ENCODE results near the gene SMKR1.
"Not testable (repeated sequence)": the region's sequence is repeated elsewhere in the genome, so short reads cannot be mapped to it uniquely, and the experiment has no call there.

SMKR1 gene

GRCh38 chr7:129524405-129524804 lies 22.1 kb downstream of the SMKR1 start:
- DNase-seq (ENCODE audit: low read depth in 2 of 2, low spot score in 1 of 2), result not testable (repeated sequence)

- no peak for DNase-seq (ENCODE audit: low read depth in 2 of 2, low spot score in 1 of 2)
These were observed 23.0 kb downstream of the SMKR1 start for GRCh38 chr7:129525225-129525862.

GRCh38 chr7:129529643-129530042 lies 27.3 kb downstream of the SMKR1 start:
- no peak for DNase-seq (ENCODE audit: low read depth in 2 of 2, low spot score in 1 of 2)

GRCh38 chr7:129530795-129531391 lies 28.6 kb downstream of the SMKR1 start:
- DNase-seq (ENCODE audit: low read depth in 2 of 2, low spot score in 1 of 2), result no peak

- no peak for DNase-seq (ENCODE audit: low read depth in 2 of 2, low spot score in 1 of 2)
These were observed 29.4 kb downstream of the SMKR1 start for GRCh38 chr7:129531721-129532120.

- no peak for DNase-seq (ENCODE audit: low read depth in 2 of 2, low spot score in 1 of 2)
These were observed 30.0 kb downstream of the SMKR1 start for GRCh38 chr7:129532375-129532774.

- DNase-seq (ENCODE audit: low read depth in 2 of 2, low spot score in 1 of 2), result not testable (repeated sequence)
These were observed 32.4 kb downstream of the SMKR1 start for GRCh38 chr7:129534558-129535274.

GRCh38 chr7:129535896-129536295 lies 33.6 kb downstream of the SMKR1 start:
- DNase-seq (ENCODE audit: low read depth in 2 of 2, low spot score in 1 of 2), result no peak

- no peak for DNase-seq (ENCODE audit: low read depth in 2 of 2, low spot score in 1 of 2)
These were observed 34.0 kb downstream of the SMKR1 start for GRCh38 chr7:129536323-129536722.

GRCh38 chr7:129538790-129539189 lies 36.5 kb downstream of the SMKR1 start:
- DNase-seq (ENCODE audit: low read depth in 2 of 2, low spot score in 1 of 2), result no peak

- no peak for DNase-seq (ENCODE audit: low read depth in 2 of 2, low spot score in 1 of 2)
These were observed 38.0 kb downstream of the SMKR1 start for GRCh38 chr7:129540340-129540739.

GRCh38 chr7:129544700-129545099 lies 42.4 kb downstream of the SMKR1 start:
- DNase-seq (ENCODE audit: low read depth in 2 of 2, low spot score in 1 of 2), result no peak

- DNase-seq (ENCODE audit: low read depth in 2 of 2, low spot score in 1 of 2), result no peak
These were observed 48.5 kb downstream of the SMKR1 start for GRCh38 chr7:129550693-129551360.

GRCh38 chr7:129553899-129554461 lies 51.6 kb downstream of the SMKR1 start:
- peak; percentile 9 to 15 for DNase-seq (ENCODE audit: low read depth in 2 of 2, low spot score in 1 of 2)

- DNase-seq (ENCODE audit: low read depth in 2 of 2, low spot score in 1 of 2), result no peak
These were observed 54.3 kb downstream of the SMKR1 start for GRCh38 chr7:129556607-129557133.

- no peak for DNase-seq (ENCODE audit: low read depth in 2 of 2, low spot score in 1 of 2)
These were observed 55.6 kb downstream of the SMKR1 start for GRCh38 chr7:129557686-129558481.

GRCh38 chr7:129559564-129559963 lies 57.2 kb downstream of the SMKR1 start:
- no peak for DNase-seq (ENCODE audit: low read depth in 2 of 2, low spot score in 1 of 2)

- no peak for DNase-seq (ENCODE audit: low read depth in 2 of 2, low spot score in 1 of 2)
These were observed 58.5 kb downstream of the SMKR1 start for GRCh38 chr7:129560831-129561230.

- DNase-seq (ENCODE audit: low read depth in 2 of 2, low spot score in 1 of 2), result no peak
These were observed 59.5 kb downstream of the SMKR1 start for GRCh38 chr7:129561677-129562359.

Measured in stimulated activated CD8-positive, alpha-beta memory T cell treated with anti-CD3 and anti-CD28 coated beads, Interleukin-4, amount 100 ng/mL, for 1 hour (primary cell).